Mucosa of gallbladder (tissue), 1 donor: ENCODE results near the gene RTN4RL1. TPM values are rescaled to one million over a fixed set of nuclear protein-coding genes. Genes with fewer than 3 reads are reported as not detected.
"Not testable (repeated sequence)": the region's sequence is repeated elsewhere in the genome, so short reads cannot be mapped to it uniquely, and the experiment has no call there.

ENCODE experiments used
- DNase-seq: peaks from one replicate; pipeline ENCODE4 v3.0.0-alpha.2; 2020; ENCODE audit warnings: low spot score
- total RNA-seq: library from RNA; stranded (reverse); gene quantifications from one replicate; pipeline ENCODE4 v1.2.1, GENCODE V29; 2021
- donor health status: DM: no; HTN: no; CAD: no.

RTN4RL1 gene
- total RNA-seq, 1 donor from 2014 or later: 9.3 TPM

DNA sequence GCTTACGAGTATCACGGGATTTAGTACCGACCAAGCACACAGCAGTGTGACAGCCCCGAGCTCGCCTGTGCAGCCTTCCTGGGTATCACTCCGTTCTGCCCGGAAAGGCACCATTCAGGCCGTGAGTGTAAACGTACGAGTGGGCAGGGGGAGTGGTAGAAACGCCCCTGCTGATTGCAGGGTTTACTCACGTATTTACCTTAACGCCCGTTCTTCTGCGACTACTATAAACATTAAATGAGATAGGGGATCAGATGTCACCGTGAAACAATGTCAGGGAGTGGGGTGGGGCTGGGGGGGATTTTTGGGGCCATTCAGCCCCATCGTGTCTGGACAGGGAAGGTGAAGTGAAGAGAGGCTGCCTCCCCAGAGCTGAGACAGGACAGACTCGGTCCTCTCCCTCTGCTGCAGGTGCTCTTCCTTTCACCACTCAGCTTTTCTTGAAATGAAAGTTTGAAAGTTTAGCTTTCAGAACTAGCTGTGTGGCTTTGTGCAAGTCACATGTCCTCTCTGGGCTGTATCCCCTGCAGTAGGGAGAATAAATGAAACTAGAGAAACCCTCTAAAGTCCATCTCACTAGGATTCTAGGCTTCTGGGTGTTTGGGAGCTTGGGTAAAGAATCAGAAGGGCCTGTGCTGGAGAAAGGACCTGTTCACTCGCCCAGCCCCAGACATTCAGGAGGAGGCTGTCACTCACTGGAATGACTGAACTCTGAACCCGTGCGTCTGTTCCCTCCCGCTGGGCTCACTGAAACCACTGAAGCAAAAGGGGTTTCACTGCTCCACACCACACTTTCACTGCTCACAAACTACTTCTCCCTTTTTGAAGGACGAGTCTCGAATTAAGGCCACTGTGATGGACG lies 128.7 kb downstream of the RTN4RL1 start:
- DNase-seq: no peak

DNA sequence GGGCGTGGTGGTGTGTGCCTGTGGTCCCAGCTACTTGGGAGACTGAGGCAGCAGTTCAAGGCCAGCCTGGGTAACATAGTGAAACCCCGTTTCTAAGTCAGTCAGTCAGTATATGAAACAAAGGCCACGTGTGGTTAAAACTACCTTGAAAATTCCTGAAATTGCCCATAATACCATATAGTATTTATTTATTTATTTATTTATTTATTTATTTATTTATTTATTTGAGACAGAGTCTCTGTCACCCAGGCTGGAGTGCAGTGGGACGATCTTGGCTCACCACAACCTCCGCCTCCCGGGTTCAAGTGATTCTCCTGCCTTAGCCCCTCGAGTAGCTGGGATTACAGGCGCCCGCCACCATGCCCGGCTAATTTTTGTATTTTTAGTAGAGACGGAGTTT lies 129.7 kb downstream of the RTN4RL1 start:
- DNase-seq: not testable (repeated sequence)

DNA sequence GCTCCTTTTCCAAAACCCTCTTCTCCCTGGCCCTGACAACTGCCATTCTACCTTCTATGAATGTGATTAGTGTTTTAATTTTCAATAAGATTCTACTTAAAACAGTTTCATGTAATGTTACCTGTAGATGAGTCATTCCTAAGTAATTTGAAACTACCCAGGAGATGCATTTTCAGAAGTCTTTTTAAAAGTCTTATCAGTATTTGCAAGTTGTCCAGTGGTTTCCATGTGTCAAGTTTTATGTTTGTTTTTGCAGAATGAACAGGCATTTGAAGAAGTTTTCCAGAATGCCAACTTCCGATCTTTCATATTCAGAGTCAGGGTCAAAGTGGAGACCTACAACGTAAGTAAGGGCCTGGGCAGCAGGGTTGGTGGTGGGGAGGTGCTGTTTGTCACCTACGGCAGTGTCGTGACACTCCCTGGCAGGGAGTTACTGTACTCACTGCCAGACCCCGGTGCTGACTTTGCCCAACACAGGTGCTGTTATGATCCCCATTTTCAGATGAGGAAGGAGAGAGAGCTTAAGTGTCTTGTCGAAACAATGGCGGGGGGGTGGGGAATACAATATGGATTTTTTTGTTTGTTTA lies 130.3 kb downstream of the RTN4RL1 start:
- no peak for DNase-seq

GRCh38 chr17:1890758-1891450 lies 134.2 kb downstream of the RTN4RL1 start:
- DNase-seq: no peak

GRCh38 chr17:1888741-1889140 lies 136.4 kb downstream of the RTN4RL1 start:
- DNase-seq: no peak

Other genes with a start within 250 kb of the RTN4RL1 start
- 13.2 TPM for gene SMYD4, start 195.4 kb downstream of the RTN4RL1 start, total RNA-seq
- 85.6 TPM for gene RPA1, start 195.3 kb downstream of the RTN4RL1 start, total RNA-seq
- gene DPH1, start 4.8 kb upstream of the RTN4RL1 start, total RNA-seq: 51.5 TPM
- 31.8 TPM for gene OVCA2, start 16.7 kb upstream of the RTN4RL1 start, total RNA-seq
- gene HIC1, start 29.8 kb upstream of the RTN4RL1 start, total RNA-seq: 20.8 TPM